SKM-1 treated with dmso at 0.1 percent for 144 hours (cell line): ENCODE measurements around the gene C13orf46.

Experiments used
- DNase-seq: peaks from one replicate; lab custom pipeline; 2025; ENCODE audit not compliant: unreplicated experiment; lab: John Stamatoyannopoulos, UW

Gene C13orf46

DNA sequence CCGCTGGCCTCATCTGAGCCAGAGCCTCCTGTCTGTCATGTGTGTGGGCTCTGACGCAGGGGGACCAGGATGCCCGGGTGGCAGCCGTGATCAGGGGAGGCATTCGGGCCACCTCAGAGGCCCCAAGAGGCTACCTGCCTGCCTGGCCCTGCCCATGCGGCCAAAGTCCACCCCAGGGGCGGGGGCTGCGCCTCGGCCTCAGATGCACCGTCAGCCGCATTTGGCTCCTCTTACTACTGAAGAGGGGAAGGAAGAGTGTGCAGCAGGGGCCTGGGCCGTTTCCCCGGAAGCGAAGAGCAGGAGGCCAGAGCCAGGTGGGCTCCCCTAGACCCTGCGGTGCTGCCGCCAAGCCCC is 34.0 kb downstream of the C13orf46 start:
- no peak for DNase-seq

DNA sequence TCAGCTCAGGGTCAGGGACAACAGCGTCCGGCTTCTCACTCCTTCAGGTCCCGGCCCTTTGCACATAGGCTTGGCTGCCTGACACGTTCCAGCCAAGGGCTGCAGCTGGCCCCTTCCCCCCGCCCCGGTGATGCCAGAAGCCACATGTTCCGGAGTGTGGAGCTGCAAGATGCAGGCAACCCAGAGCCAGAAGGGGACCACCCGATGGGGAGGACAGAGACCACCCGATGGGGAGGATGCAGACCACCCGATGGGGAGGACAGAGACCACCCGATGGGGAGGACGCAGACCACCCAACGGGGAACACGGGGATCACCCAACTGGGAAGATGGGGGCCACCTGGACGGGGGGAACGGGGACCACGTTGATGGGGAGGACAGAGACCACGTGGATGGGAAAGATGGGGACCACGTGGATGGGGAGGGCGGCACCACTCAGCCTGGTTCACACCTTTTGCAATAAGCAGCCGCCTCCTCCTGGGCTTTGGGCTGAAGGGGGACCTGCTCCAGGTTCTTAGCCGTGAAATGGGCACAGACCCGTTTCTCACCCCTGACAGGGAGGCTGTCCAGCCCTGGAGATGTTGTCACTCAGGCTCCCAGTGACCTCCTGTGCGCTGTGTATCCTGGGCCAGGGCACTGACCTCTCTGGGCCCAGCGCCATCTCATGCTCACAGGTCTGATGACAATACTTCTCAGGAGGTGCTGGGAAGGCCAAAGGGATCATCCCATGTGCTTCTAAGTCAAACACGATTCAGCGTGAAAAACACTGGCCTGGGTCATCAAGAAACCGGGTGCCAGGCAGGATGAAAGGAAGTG is 34.5 kb downstream of the C13orf46 start:
- no peak for DNase-seq

DNA sequence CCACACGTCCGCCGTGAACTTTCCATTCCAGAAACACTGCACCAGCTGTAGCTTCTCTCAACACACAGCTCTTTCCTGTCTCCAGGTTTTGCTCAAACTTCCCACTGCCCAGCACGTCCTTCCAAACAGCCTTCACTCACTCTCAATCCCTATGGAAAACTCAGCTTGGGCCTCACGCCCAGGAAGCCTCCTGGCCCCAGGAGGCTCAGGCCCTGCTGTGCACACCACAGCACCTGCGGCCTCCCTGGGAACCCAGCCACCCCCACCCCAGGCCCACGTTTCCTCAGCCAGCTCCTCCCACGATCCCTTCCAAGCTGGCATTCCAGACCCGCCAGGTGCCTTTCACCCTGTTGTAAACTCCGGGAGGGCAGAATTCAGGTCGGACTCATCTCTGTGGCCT is 35.2 kb downstream of the C13orf46 start:
- DNase-seq: no peak

DNA sequence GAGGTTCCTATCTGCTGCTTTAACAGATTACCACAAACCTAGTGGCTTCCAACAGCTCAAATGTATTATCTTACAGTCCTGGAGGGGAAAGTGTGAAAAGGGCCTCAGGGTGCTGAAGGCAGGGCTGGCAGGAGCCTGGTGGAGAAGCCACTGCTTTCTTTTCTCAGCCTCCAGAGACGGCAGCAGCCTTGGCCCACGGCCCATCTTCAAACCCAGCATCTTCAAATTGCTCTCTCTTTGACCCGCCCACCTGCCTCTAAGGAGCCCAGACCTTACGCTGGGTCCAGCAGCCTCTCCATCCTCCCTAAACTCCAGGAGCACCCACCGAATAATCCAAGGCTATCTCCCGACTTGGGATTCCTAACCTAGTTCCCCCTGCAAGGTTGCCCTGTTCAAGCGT is 35.6 kb downstream of the C13orf46 start:
- no peak for DNase-seq

DNA sequence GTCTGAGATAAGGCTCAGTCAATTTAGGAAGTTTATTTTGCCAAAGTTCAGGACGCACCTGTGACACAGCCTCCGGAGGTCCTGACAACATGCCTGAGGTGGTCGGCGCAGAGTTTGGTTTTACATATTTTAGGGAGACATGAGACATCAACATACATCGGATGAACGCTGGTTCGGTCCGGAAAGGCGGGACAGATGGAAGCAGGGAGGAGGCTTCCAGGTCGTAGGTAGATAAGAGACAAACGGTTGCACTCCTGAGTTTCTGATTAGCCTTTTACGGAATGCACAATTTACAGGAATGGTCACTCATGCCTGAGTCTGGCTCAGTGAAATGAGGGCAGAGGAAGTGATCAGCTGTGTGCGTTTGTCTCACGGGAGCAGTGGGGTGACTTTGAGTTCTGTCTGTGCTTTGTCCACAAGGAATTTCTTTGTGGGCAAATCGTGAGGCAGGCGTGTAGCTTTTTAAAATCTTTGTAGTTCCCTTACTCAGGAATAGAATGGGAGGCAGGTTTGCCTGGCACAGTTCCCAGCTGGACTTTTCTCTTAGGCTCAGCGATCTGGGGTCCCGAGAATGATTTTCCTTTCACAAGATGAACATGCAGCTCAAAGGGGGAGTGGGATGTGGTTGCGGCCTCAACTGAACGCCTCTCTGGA is 36.2 kb downstream of the C13orf46 start:
- DNase-seq: no peak

DNA sequence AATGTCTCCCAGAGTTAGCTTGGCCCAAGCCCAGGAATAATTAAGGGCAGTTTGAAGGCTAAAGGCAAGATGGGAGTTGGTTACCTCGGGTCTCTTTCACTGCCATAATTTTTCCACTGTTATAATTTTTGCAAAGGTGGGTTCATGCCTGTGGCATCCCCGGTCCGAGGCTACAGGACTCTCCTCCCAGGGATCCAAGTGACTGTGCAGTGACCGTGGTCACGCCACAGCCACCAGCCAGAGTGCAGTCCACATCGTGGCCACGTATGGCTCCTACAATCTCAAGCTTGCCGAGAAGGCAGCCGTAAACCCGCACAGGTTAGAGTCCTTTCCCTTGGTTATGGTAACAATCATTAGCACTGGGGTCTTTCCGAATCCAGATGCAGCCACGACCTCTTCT is 36.8 kb downstream of the C13orf46 start:
- no peak for DNase-seq

DNA sequence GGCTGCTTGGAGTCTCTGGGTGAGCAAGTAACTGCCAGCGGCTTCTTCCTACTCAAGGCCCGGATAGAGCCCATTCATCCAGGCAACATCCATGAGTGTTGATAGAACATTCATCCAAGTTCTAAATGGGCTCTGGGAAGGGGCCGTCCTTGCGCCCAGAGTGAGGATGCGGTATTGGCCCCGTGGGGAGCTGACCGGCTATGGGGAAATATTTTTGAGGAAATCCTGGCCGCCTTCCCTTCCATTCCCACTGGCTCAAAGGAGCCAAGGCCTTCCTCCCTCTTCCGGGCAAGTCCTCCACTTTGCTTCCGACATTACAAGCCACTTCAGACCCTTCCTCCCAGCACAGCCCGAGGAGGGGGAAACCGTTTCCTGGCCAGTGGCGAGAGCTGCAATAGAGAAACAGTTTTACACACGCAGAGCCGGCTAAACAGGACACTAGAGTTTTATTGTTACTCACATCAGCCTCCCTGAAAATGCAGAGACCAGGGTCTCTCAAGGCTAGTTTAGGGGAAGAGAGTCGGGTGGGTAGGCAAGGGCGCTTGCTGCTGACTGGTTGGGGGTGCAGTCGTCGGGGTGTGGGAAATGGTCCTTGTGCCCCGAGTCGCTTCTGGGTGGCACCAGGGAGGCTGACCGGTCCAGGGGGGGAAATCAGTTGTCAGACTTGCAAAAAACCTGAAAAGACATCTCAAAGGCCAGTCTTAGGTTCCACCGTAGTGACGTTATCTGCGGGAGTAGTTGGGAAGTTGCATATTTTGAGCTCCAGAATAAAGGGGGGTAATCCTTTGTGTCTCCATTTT is 37.5 kb downstream of the C13orf46 start:
- no peak for DNase-seq

DNA sequence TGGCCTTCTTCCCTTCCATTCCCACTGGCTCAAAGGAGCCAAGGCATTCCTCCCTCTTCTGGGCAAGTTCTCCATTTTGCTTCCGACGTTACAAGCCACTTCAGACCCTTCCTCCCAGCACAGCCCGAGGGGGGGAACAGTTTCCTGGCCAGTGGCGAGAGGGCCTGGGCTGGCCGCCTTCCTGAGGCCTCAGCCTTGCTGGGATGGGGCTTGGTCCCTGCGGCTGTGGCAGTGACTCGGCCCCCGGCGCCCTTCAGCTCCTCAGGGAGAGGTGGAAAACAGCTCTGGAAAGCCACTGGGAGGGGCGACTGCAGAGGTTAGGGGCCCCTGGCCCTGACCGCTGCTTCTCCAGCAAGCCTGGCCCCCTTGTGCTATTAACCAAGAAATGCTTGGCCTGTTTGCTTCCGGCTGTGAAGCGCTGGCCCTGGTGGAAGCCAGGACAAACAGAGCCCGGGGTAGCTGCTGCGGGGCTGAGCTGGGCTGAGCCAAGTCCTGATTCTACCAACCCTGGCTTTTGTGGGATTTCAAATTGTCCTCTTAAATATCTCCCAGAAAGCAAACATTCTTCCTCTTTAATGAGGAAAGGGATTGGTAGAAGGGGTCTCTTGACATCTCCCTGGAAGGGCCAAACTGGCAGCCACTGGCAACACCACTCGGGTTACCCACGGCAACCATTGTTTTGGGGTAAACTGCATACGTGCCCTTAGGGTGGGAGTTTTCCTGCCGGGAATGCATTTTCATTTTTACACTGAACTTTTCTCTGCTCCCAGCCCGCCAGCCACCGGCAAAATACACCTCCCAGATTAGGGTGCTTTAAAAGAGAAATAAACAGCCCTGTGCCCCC is 38.7 kb downstream of the C13orf46 start:
- DNase-seq: no peak

DNA sequence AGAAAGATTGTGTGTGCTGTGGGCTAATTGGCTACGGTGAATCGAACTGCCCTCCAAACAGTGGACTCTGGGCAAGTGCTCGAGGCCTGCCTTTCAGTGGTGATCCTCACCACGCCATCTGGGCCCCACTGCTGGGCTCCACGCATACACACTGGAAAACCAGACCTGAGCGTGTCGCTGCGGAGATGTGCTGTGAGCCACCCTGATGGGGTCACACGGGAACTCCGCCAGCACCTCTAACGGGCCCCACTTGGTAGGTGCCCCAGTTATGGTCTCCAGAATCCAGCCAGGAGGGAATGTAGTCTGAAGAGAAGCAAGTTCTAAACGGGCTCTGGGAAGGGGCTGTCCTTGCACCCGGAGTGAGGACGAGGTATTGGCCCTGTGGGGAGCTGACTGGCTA is 39.3 kb downstream of the C13orf46 start:
- DNase-seq: no peak

DNA sequence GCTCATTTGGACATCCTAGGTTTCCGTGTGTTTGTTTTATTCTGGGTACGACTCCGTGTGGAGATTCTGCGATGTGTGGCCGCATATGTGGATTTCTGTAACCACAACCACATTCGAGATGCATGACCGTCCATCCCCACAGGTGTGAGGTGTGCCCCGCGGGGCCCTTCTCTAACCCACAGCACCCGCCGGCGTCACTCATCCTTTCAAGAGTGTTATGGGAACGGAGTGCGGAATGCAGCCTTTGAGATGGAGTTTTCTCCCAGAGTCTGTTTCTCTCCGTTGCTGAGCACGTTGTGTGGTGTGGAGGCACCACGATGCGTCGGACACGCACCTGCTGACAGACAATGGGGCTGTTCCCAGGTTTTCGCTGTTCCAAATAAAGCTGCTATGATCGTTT is 40.0 kb downstream of the C13orf46 start:
- DNase-seq: no peak

DNA sequence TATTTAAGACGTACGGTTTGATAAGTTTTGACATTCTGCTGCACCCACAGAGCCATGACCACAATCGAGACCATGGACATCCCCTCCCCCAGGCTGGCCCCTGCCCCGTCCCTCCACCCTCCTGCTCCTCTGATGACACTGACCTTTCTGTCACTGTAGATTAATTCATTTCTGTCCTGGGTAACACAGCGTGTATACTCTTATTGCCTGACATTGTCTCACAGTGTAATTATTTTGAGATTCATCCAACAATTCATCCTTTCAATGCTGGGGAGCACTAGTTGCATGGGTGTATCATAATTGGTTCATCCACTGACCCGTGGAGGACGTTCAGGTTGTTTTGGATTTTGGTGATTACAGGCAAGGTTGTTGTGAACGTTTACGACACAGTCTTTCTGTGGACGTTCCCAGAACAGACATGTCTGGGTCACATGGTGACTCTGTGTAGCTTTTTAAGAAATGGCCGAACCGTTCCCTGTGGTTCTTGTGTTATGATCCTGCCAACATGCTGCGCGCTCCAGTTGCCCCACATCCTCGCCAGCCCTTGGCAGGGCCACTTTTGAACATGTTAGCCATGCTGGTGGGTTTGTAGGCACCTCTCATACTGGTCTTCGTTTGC is 41.9 kb downstream of the C13orf46 start:
- no peak for DNase-seq

DNA sequence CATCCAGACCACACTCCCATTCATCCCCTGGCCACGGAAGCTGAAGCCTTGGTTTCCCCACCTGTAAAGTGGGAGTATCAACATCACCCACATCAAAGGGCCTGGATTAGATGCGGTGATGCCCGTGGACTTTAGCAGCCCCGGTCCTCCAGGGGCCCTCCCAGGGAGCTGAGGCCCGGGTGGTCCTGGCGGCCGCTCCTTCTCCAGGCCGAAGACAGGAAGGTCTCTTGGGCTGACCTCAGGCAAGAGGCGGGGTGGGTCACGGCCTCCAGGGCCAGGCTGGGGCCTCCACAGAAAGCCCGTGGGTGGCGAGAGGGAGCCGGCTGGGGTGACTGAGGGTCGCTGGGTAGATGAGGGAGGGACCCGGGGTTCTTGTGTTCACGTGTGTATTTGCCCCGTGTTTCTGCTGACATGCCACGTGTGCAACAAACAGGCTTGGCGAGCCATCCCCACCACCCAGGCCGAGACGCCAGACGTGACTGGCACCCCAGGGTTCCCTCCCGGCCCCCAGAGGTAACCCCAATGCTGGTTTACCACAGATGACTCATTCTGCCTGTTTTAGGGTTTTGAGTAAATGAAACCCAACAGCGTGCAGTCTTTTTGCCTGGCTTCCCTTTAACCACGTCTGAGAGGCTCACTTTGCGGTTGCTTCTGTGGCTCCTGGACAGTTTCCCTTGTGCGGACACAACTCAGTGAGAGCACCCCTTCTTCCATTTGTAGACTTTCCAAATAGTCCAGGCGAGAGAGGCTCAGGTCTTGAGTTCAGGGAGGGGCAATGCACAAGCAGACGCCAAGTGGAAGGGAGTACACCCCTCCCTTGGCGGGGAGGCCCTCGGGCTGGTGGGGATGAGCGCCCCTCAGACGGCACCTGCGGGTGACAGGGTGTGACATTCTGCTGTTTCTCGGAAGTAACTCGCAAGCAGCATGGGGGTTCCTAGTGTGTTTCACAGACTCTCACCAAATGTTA is 42.9 kb downstream of the C13orf46 start:
- no peak for DNase-seq

DNA sequence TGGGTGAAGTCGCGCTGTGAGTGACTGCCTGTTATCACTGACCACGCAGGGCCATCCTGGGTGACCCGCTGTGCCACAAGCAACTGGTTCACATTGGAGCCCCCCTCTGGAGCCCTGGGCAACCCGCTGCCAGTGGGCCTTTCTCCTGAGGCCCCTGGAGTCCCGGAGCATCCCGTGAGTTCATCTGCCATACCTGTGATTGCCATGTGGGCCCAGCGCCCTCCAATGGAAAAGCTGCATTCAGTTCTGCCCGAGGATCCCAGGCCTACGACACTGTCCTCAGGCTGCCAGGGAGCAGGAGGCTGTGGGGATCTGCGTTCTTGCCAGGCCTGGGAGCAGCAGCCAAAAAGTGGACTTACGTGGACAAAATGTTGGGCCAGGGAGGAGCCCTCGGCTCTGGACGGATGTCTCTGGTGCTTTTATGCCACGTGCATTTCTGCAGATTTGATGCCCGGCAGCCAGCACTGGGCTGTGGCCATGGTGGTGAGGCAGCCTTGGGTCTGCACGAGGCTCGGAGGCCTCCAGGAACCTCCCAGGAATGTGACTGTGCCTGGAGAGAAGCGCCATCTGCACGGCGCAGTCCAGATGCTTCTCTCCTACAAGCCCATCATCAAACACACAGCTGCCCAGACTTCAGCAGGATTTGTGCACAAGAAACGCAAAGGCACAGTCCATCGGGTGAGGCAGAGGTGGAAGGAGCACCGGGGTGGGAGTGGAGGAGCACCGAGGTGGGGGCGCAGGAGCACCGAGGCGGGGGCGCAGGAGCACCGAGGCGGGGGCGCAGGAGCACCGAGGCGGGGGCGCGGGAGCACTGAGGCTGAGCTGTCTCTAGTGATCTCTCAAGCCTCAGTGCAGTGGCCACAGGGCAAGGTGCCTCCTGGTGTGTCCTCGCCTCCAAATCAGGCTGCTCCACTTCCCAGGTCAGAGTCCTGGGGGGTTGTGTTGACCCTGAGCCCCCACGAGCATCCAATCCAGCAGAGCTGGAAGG is 44.0 kb downstream of the C13orf46 start:
- DNase-seq: no peak

DNA sequence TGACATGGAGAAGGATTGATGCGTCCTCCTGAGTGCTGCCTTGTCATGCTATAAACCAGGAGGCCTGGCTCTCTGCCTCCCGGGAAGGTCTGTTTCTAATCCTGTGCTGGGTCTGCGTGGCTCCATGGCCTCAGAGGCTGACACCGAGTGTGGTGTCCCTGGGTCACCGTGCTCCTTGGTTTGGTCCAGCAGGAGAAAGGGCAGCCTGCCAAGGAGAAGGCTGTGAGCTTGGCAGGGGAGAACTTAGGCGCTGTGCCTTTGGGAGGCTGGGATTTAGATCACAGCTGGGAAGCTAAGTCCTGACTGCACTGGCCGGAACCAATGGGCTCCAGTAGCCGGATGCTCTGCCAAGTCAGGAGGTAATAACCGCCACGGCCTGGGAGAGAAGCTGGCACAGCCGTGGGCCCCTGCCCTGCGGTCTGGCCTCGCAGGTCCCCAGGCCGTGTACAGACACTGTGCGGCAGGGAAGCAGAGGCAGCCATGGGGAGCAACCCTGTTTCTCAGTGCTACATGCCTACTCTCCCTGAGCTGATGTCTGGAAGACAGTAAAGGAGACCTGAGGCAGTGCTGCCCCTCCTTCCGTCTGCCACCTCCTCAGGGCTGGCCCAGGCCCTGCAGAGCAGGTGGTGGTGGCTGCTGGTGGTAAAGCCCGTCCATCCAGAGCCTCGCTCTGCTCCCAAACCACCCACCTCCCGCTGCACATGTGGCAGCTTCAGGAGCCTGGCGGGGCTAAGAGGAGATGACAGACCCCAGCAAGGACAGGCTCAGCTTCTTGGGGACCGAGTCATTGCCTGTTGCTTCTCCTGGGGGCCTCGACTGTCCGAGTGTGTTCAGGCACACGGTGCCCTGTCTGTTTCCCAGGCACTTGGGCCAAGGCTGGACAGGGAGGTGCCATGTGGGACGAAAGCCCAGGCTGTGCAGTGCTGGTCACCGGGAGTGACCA is 44.9 kb downstream of the C13orf46 start:
- DNase-seq: no peak

DNA sequence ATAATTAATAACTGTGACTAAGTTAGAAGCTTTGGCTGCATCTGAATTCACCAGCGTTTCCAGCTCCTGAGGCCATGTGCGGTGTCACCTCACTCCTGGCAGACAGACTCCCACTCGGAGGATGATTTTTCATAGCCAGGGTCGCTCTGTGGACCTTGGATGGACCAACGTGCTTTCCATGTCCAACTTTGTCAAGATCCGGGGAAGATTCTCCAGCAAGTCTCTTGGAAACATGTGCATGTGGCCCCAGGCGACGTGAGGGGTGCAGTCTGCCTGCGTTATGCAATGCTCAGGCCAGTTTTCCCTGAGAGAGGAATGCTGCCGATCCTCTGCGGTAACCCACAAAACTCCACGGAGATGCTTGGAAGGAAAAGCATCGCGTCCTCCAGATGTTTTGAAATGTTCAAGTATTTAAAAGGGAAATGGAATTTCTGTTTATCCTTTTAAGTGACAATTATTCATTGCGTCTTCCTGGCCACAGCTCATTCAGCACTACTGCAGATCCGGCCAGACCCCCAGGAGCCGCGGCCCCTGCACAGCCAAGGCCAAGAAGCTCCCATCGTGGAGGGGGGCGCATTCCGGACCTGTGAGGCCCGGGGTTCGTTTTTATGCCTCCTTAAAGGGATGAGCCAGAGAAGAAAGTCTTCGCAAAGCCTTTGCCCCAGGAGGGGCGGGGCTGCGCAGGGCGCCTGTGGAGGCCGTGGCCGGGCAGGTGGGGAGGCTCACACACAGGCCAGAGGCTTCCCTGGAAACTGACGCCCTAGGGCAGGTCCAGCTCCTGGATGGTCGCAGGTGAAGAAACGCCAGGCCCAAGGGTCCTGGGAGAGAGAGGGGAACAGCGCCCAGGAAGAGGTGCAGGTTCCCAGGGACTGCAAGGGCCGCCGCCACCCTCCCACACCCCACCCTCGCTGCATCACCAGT is 46.0 kb downstream of the C13orf46 start:
- no peak for DNase-seq
